RCC 7860 (cell line): ENCODE data around the gene BCL2L2.

Source experiments
- DNase-seq: peaks from one replicate; pipeline ENCODE4 v3.0.0-alpha.2; 2015; ENCODE audit warnings: low spot score
- FAIRE-seq: peaks from 2 replicates; lab custom pipeline; 2012; peaks lifted over from hg19 to GRCh38; lab: Jason Lieb, UNC

The BCL2L2 gene

GRCh38 chr14:23352506-23353432, 46.1 kb downstream of the BCL2L2 start, which contains the start of gene SLC22A17:
TSS of gene SLC22A17 (minus strand) at chr14:23352887.
- DNase-seq (no peak), FAIRE-seq (no peak)

DNA sequence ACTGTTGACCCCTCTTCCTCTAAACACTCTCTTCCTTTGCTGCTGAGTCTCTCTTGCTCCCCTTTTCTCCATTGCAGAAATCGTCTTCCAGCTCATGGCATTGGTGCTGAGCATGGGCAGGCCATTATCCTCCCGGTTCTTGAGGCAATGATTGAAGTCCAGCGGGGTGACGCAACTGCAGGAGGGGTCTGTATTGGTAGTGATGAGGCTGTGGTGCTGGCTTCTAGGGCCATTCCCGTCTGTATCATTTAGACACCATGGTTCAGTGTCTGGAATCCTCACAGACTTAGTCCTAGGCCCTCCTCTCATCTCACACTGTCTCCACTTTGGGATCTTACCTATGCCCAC, 46.8 kb downstream of the BCL2L2 start:
- DNase-seq (no peak), FAIRE-seq (no peak)

DNA sequence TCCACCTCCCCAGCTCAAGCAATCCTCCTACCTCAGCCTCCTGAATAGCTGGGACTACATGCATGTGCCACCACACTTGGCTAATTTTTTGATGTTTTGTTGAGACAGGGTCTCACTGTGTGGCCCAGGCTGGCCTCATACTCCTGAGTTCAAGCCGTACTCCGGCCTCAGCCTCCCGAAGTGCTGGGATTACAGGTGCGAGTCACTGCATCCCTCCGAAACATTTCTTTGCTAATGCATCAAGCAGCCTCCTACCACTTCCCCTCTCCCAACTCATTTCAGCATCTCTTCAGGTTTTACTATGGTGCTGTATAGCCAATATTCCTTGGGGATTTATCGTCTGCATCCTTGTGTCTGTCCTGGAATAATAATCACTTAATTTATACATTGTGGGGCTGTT, 48.4 kb downstream of the BCL2L2 start:
- no peak for FAIRE-seq
- no peak for DNase-seq

DNA sequence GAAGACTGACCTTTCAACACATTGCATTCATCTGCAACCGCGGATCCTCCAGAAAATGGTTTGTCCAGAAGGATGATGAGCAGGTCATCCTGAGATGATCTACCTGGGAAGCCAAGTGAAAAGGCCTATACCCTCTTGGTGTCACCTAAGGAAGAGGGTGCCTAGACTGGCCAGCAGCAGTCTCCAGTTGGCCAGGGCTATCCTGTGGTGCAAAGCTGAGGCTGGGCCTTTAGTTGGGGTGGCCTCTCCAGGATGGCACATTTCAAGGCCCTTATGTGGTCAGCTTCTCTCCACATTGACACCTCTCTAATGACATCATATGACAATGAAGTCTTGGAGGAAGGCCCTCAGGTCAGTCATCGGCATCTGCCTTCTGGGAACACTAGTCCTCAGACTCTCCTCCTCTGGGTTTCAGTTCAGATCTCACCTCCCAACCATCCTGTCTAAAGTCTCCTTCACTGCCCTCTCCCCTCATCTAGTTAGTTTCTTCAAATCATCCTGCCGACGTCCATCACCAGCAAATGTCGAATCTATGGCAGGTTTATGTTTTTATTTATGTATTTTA, 49.3 kb downstream of the BCL2L2 start:
- no peak for DNase-seq
- FAIRE-seq: no peak

- DNase-seq (no peak), FAIRE-seq (no peak)
Measured at GRCh38 chr14:23356662-23357061, 50.0 kb downstream of the BCL2L2 start.

- no peak for DNase-seq
- FAIRE-seq: no peak
Measured at GRCh38 chr14:23357261-23357660, 50.6 kb downstream of the BCL2L2 start.

- FAIRE-seq: no peak
- DNase-seq: no peak
Measured at GRCh38 chr14:23358042-23358441, 51.4 kb downstream of the BCL2L2 start.

- no peak for FAIRE-seq
- no peak for DNase-seq
Measured at GRCh38 chr14:23358553-23359166, 52.0 kb downstream of the BCL2L2 start.

DNA sequence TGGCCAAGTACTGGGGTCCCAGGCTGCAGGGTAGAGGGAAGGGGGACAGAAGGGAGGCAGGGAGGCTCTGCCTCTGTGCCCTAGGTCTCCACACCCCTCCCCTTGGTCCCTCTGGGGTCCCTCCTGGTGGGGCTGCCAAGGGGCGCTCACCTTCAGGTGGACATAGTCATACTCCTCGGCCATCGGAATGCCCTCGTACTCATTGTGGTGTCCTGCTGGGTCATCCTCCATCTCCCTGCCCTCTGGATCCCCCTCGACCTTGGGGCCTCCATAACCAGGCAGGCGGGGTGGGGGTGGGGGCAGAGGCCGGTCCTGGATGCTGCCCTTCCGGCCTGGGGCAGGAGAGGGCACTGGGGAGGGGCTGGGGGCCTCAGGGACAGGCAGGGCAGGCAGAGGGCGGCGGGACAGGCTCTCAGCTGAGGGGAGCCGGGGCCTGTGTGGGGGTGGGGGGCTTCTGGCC, 52.6 kb downstream of the BCL2L2 start:
- no peak for DNase-seq
- no peak for FAIRE-seq

DNA sequence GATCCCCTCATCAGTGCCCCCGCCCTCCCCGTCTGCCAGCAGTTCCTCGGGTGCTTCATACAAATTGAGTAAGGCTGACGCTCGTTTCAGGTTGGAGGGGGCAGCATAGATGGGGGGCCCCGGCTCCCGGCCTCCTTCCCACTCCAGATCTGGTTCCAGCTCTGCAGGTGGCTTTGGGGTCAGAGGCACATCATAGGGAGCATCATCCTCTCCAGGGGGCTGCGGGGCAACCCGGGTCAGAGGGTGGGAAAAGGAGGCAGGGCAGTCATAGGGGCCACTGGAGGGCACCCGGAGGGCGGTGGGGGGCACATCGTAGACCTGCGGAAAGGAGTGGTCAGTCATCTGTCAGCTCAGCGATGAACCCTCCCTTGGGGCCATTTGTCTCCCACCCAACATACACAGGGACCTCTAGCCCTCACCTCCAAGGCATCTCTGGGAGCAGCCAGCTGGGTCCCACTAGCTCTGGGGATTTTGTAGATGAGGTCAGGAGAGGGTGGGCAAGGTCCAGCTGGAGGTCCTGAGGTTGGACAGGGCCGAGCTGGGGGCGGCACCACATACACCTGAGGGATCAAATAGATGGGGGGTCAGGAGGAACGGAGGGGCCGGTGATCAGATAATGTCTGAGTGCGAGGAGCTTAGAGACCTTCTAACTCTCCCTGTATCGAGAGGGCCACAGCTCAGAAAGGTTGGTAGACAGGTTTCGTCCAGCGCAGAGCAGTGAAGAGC, 53.3 kb downstream of the BCL2L2 start:
- FAIRE-seq (no peak), DNase-seq (no peak)

DNA sequence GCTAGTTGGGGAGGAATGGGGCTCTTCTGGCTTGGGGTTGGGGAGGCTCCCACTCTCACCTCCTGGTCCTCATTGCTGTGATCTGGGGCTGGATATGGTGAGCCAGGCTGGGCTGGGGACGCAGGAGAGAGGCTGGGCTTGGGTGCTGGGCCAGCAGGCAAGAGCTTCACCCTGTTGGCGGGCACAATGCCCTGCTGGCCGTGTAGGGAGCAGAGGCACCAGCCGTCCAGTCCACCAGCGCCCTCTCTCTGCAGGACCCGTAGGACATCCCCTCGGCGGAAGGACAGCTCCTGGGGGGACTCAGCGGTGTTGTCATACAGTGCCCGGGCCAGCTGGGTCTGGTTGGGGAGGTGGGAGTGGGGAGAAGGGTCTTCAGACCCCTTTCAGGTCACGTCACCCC, 53.9 kb downstream of the BCL2L2 start:
- FAIRE-seq: no peak
- DNase-seq: no peak

DNA sequence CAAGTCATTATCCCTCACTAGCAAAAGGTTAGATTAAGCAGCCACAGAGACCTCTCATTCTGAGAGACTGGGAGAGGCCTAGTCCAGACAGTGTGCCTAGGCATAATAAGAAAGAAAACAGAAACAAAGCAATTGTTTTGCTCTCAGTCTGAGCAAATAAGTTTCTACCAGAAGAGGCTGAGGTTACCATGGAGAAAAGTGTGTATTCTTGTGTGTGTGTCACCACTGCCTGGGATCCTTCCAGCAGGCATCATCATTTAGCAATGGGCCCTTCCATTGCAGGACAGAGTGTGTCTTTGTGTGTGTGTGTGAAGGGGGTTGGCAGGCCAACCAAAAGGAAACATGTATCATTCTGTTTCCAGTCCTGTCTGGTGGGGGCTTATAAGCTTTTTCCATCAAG, 54.7 kb downstream of the BCL2L2 start:
- DNase-seq (no peak), FAIRE-seq (no peak)
